Measurements from ENCODE around the gene ITPKB. TPM values are rescaled to one million over a fixed set of nuclear protein-coding genes. Genes with fewer than 3 reads are reported as not detected.

ITPKB gene
- total and polyA plus RNA-seq, 2 of the 13 experiments (the other 11 are each of a cell fraction or from before 2014, with no cell fraction given): not detected

DNA sequence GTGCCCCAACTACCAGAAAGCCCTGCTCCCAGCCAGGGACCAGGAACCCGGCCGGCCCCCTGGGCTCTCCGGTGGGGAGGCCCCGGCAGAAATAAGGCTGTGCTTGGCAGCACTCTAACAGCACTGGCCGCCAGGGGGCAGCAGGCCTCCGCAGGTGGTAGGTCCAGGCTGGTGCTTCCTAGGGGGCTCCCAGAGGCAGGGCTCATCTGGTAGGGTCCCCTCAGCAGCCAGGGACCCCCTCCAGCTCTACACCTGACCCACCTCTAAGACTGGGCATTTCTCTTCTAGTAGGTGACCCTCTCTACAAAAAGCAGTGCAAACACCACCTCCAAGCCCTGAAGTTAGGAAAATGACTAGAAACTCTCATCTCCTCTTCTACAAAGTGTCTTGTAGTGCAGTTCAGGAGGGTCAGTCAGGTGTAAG lies 104.9 kb downstream of the ITPKB start (continued):
- TF ChIP-seq ZHX2 (IDR thresholded peaks at IDR 0.05; ENCODE audit: low read depth) (no peak), ZHX2 (CRISPR knock-in tag; IDR thresholded peaks at IDR 0.05; ENCODE audit: borderline replicate concordance) (no peak), ARID3A (IDR thresholded peaks at IDR 0.05; ENCODE audit: low read depth, low read length) (no peak), ZFP82 (CRISPR knock-in tag; IDR thresholded peaks at IDR 0.05; ENCODE audit: borderline replicate concordance) (no peak), KDM5A (IDR thresholded peaks at IDR 0.05; ENCODE audit: borderline replicate concordance, low read length) (no peak)
- TF ChIP-seq, protein P1, sequence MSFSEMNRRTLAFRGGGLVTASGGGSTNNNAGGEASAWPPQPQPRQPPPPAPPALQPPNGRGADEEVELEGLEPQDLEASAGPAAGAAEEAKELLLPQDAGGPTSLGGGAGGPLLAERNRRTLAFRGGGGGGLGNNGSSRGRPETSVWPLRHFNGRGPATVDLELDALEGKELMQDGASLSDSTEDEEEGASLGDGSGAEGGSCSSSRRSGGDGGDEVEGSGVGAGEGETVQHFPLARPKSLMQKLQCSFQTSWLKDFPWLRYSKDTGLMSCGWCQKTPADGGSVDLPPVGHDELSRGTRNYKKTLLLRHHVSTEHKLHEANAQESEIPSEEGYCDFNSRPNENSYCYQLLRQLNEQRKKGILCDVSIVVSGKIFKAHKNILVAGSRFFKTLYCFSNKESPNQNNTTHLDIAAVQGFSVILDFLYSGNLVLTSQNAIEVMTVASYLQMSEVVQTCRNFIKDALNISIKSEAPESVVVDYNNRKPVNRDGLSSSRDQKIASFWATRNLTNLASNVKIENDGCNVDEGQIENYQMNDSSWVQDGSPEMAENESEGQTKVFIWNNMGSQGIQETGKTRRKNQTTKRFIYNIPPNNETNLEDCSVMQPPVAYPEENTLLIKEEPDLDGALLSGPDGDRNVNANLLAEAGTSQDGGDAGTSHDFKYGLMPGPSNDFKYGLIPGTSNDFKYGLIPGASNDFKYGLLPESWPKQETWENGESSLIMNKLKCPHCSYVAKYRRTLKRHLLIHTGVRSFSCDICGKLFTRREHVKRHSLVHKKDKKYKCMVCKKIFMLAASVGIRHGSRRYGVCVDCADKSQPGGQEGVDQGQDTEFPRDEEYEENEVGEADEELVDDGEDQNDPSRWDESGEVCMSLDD (CRISPR knock-in tag; IDR thresholded peaks at IDR 0.05; ENCODE audit: borderline replicate concordance): no peak
